Suppressor macrophage treated with lipopolysaccharide for 1 hour (primary cell): ENCODE results near the gene AQP3.
"Not testable (repeated sequence)": the region's sequence is repeated elsewhere in the genome, so short reads cannot be mapped to it uniquely, and the experiment has no call there.

Experiments
- DNase-seq, 3 donors: peaks; one replicate each; pipeline ENCODE4 v3.0.0-alpha.2; 2020 to 2022

Gene AQP3

GRCh38 chr9:33464045-33464636 lies 16.7 kb upstream of the AQP3 start:
- DNase-seq, result no peak

GRCh38 chr9:33463151-33463550 lies 15.8 kb upstream of the AQP3 start:
- DNase-seq, result no peak

GRCh38 chr9:33461492-33461891 lies 14.1 kb upstream of the AQP3 start:
- DNase-seq, result no peak

- DNase-seq, result no peak
Observed at GRCh38 chr9:33460854-33461253, 13.5 kb upstream of the AQP3 start.

- no peak for DNase-seq
Observed at GRCh38 chr9:33459115-33459514, 11.7 kb upstream of the AQP3 start.

- no peak for DNase-seq
Observed at GRCh38 chr9:33458444-33458843, 11.1 kb upstream of the AQP3 start.

GRCh38 chr9:33455945-33456344 lies 8.6 kb upstream of the AQP3 start:
- DNase-seq, result no peak

- DNase-seq, result not testable (repeated sequence)
Observed at GRCh38 chr9:33455456-33455855, 8.1 kb upstream of the AQP3 start.

GRCh38 chr9:33454661-33455026 lies 7.3 kb upstream of the AQP3 start:
- not testable (repeated sequence) for DNase-seq

GRCh38 chr9:33453999-33454660 lies 6.7 kb upstream of the AQP3 start:
- no peak for DNase-seq

- no peak for DNase-seq
Observed at GRCh38 chr9:33453286-33453860, 6.0 kb upstream of the AQP3 start.

- peak; percentile 72 to 80 (median 75) for DNase-seq
Observed at GRCh38 chr9:33452828-33453271, 5.5 kb upstream of the AQP3 start.

GRCh38 chr9:33450621-33451146 lies 3.3 kb upstream of the AQP3 start:
- DNase-seq, result no peak

- no peak for DNase-seq
Observed at GRCh38 chr9:33449715-33450114, 2.3 kb upstream of the AQP3 start.

GRCh38 chr9:33447799-33448553 lies 583 bp upstream of the AQP3 start:
- DNase-seq, result peak in 1 of 3 donors; percentile 7

GRCh38 chr9:33446240-33446945 lies 1.0 kb downstream of the AQP3 start:
- DNase-seq, result no peak

- no peak for DNase-seq
Observed at GRCh38 chr9:33445389-33446239, 1.8 kb downstream of the AQP3 start.

GRCh38 chr9:33443464-33444154 lies 3.8 kb downstream of the AQP3 start:
- no peak for DNase-seq

GRCh38 chr9:33443047-33443446 lies 4.3 kb downstream of the AQP3 start:
- no peak for DNase-seq

GRCh38 chr9:33442125-33442524 lies 5.3 kb downstream of the AQP3 start:
- DNase-seq, result no peak

GRCh38 chr9:33440609-33441008 lies 6.8 kb downstream of the AQP3 start:
- DNase-seq, result no peak
